Stimulated activated CD4-positive, alpha-beta T cell treated with anti-CD3 and anti-CD28 coated beads, TNF-alpha, amount 100 ng/mL, for 48 hours (primary cell): ENCODE measurements around the gene OR5AC2.

Experiments used
- DNase-seq, 3 donors: peaks; one replicate each; pipeline ENCODE4 v3.0.0-alpha.2; 2020; ENCODE audit warnings: low read depth in 3 of 3

The OR5AC2 gene, protein sequence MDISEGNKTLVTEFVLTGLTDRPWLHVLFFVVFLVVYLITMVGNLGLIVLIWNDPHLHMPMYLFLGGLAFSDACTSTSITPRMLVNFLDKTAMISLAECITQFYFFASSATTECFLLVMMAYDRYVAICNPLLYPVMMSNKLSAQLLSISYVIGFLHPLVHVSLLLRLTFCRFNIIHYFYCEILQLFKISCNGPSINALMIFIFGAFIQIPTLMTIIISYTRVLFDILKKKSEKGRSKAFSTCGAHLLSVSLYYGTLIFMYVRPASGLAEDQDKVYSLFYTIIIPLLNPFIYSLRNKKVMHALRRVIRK

GRCh38 chr3:98086873-98087272 is at the start of gene OR5AC2:
TSS of gene OR5AC2 (plus strand) at chr3:98087173. CDS start at chr3:98087173, 0 bp downstream.
- DNase-seq, result no peak

DNA sequence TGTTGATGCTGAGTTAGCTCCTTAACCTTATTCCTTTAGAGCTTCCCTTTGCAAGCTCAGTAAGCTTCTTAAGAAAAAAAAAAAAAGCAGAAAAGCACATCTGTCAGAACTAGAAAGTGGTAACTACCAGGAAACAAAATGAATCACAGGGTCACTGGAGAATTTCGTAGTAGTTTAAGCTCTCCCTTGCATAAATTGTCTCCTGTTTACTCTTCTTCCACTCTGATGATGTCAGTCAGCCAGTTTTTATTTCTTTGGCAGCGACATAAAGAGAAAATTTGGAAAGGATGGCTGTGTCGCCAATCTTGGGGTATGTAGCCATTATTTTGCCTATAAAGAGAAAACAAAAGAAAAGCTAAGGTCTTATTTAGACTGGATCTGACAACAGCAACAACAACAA is 48.7 kb upstream of the OR5AC2 start:
- DNase-seq, result no peak

- DNase-seq, result no peak
These were observed 48.1 kb upstream of the OR5AC2 start for GRCh38 chr3:98038876-98039275.

DNA sequence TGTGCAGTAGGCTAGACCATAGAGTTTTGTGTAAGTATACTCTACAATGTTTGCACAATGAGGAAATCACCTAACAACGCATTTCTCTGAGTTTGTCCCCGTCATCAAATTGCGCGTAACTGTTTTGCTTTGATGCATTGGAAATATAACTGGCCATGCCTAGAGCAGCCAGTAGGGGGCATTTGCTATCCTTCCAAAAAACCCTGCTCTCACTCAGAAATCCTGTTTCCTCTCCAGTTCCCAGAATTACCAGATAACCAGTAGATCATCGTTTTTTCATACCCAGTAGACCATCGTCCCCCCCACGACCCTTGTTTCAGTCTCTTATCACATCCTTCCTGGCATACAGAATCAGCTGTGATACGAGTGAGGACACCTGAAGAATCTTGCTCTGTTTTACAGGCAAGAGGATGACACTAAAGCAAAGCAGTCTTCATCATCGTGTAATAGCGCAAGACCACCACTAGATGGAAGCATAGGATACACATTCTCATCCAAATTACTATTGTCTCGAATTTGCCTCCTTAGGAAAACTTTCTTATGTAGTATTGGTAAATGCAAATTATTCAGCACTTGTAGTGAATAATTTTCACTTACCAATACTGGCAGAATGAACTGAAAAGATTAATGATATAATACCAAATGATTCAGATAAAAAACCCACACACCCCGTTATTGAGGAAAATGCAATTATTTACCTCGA is 47.5 kb upstream of the OR5AC2 start:
- DNase-seq, result peak; percentile 45 to 60 (median 53)

- no peak for DNase-seq
These were observed 45.6 kb upstream of the OR5AC2 start for GRCh38 chr3:98041350-98041749.

DNA sequence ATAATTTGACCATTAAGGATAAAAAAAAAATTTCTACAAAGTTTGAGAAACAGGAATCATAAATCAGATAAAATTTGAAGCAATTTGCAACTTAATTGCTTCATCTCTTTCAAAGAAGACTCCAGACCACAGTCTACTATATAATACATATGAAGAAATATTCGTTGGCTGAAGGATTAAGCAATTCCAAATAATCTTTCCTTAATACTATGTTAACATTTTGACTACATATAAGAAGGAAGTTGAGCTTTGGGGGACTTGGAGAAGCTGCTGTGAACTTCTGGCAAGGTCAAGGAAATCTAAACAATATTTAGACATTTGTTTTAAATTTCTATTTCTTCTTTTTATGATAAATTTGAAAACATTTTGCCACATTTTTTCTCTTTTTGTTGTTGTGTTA is 38.4 kb upstream of the OR5AC2 start:
- no peak for DNase-seq

GRCh38 chr3:98049271-98049670 is 37.7 kb upstream of the OR5AC2 start:
- no peak for DNase-seq

DNA sequence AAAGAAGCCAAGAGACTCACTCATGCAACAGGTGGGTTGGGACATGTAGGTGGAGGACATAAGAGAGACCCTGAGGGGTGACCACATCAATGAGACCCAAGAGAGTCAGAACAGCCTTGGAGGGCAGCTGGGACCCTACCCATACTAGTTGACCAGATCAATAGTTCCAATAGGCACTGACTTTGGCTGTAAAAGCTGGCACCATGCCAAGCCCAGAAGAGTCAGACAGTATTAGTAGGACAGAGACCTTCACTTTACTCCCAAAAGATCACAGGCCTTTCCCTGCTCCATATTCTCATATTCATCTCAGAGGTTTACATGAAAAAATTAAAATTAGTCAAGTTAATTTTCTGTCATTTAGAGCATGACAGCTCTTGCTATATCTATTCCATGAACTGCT is 30.9 kb upstream of the OR5AC2 start:
- DNase-seq, result no peak

- no peak for DNase-seq
These were observed 29.3 kb upstream of the OR5AC2 start for GRCh38 chr3:98057631-98058030.

- DNase-seq, result no peak
These were observed 28.6 kb upstream of the OR5AC2 start for GRCh38 chr3:98058244-98058960.

- DNase-seq, result no peak
These were observed 18.1 kb upstream of the OR5AC2 start for GRCh38 chr3:98068824-98069223.

GRCh38 chr3:98070840-98071239 is 16.1 kb upstream of the OR5AC2 start:
- no peak for DNase-seq

DNA sequence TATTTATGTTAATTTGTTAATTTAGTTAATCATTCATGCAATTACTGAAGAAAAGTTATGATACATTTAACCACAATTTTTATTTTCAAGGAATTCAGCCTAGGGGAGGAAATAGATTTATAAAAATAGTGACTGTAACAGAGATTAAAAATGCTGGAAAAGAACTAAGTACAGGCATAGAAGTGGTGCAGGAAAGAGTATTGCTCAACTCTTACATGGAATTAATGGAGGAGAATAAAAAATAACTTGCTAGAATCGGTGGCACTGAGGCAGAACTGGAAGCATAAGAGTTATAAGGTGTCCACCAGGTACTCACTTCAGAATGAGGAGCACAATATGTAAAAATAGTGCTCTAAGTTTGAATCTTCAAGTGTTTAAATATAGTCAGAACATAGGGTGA is 13.5 kb upstream of the OR5AC2 start:
- DNase-seq, result no peak

DNA sequence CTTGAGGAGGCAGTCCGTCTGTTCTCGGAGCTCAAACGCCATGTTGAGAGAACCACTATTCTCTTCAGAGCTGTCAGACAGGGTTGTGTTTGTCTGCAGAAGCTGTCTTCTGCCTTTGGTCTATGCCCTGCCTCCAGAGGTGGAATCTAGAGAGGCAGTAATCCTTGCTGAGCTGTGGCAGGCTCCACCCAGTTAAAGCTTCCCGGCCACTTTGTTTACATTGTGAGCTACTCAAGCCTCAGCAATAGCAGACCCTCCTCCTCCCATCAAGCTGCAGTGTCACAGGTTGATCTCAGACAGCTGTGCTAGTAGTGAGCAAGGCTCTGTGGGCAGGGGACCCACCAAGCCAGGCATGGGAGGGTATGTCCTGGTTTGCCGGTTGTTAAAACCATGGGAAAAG is 8.9 kb downstream of the OR5AC2 start:
- no peak for DNase-seq

GRCh38 chr3:98099848-98100247 is 12.9 kb downstream of the OR5AC2 start:
- DNase-seq, result no peak

GRCh38 chr3:98108162-98108561 is 21.2 kb downstream of the OR5AC2 start:
- DNase-seq, result no peak

- DNase-seq, result no peak
These were observed 23.0 kb downstream of the OR5AC2 start for GRCh38 chr3:98109807-98110549.

GRCh38 chr3:98110550-98110908 is 23.6 kb downstream of the OR5AC2 start:
- no peak for DNase-seq

GRCh38 chr3:98114264-98114663 is 27.3 kb downstream of the OR5AC2 start:
- DNase-seq, result no peak

- no peak for DNase-seq
These were observed 28.7 kb downstream of the OR5AC2 start for GRCh38 chr3:98115717-98116116.

DNA sequence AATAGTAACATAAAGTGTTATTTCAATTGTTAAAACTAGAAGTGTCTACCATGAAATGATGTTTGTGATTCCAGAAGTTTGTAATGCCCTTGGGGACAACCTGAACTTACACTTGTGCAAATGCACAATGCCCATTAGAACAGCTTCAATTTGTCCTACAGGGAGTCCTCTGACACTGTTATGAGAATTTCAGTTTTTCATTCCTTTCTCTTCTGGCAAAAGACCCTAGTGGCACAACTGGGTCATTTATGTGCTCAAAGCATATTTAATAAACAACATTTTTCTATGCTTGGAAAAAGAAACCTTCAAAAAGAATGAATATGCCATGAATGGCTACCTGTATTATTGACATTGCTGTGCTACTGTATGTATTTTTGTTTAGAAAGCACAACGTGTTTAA is 43.4 kb downstream of the OR5AC2 start, which contains the start of gene OR5H1:
Gene OR5H1, plus strand, starts transcription at position 301 of the 400 bp plus-strand sequence. CDS start 1,977 bp downstream, outside the sequence.
- no peak for DNase-seq

DNA sequence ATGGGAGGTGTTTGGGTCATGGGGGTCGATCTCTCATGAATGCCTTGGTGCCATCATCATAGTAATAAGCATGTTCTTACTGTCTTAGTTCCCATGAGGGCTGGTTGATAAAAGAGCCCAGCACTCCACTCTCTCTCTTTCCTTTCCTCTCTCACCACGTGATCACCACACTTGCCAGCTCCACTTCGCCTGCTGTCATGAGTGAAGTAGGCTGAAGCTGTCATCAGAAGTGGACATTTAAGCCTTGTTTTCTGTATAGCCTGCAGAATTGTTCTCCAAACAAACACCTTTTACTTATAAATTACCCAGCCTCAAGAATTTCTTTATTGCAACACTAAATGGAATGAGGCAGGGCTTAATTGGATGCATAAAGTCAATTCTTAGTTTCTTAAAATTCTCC is 49.7 kb downstream of the OR5AC2 start:
- no peak for DNase-seq
